Gastrocnemius medialis (tissue), 4 donors: Measurements from ENCODE around the gene DUSP6.

Experiments used
- CTCF ChIP-seq, 5 experiments: fragments of 450-650 bp in 3 of 5; fragments of 200-600 bp in 2 of 5; sonication (generic) in 2 of 5; IDR thresholded peaks in 4 of 5; conservative IDR thresholded peaks in 1 of 5; 1 replicate in 4 of 5; 2 replicates in 1 of 5; pipeline ENCODE4 v1.5.1; 2016 to 2019; ENCODE audit warnings: antibody characterized with exemption in 5 of 5, mild to moderate bottlenecking in 3 of 5, moderate library complexity in 3 of 5
- POLR2A ChIP-seq, 2 donors: fragments of 450-650 bp; IDR thresholded peaks; one replicate each; pipeline ENCODE4 v1.6.1; 2017; ENCODE audit warnings: antibody characterized with exemption in 2 of 2, mild to moderate bottlenecking in 2 of 2, moderate library complexity in 2 of 2

- no peak for TF ChIP-seq CTCF (IDR thresholded peaks at IDR 0.05 in 4 of 5, conservative IDR thresholded peaks at IDR 0.05 in 1 of 5)
- TF ChIP-seq POLR2A (IDR thresholded peaks at IDR 0.05): no peak
These were observed 40.1 kb upstream of the DUSP6 start for GRCh38 chr12:89392391-89392790.
